Daoy (cell line): ENCODE measurements around the gene NRK. TPM values are rescaled to one million over a fixed set of nuclear protein-coding genes. Genes with fewer than 3 reads are reported as not detected.
A peak's percentile ranks its signal among the peaks of the same experiment; 100 is the strongest.
"Not testable (repeated sequence)": the region's sequence is repeated elsewhere in the genome, so short reads cannot be mapped to it uniquely, and the experiment has no call there.

Experiments used
- DNase-seq: peaks from one replicate; pipeline ENCODE4 v3.0.0-alpha.2; 2015; ENCODE audit warnings: low read depth
- total RNA-seq: library from RNA; depleted of rRNA; stranded (reverse); fragments of >200 nt; shearing (Covaris generic); gene quantifications from 2 replicates; pipeline ENCODE4 v1.2.3, GENCODE V29; 2014; rRNA removed

Gene NRK
- total RNA-seq, 1 experiment from 2014 or later, result 4.3 TPM

DNA sequence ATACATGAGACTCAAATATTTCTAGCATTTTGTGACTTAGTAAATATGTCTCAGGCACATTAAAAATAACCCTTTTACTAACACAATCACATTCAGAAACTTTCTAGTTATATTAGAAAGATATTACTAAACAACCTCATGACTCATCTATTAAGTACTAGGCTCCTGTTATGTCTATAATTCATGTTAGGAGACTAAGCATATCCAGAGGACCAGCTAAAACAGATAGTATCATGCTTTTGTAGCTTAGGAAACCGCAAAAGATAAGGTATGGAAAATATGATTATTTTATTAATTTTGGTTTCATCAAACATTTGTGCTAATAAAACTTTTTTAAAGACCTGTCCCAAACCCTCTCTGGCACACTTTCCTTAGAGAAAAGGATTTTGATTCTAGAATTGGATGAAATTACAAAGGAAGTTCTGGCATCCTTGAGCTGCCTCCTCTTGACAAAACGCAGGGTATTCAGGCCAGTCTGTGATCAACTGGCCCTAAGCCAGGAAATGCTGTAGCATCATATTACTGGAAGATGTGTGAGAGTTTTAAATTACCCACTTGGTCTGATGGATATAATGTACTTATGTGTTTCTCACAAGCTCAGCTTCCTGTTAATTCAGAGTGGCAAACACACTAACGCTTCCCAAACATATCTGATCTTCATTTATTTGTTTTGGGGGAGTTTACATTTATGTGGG lies 60.4 kb downstream of the NRK start:
- DNase-seq, result peak; percentile 39

GRCh38 chrX:105894721-105895120 lies 72.4 kb downstream of the NRK start:
- no peak for DNase-seq

- no peak for DNase-seq
Measured at GRCh38 chrX:105909576-105909975, 87.2 kb downstream of the NRK start.

- no peak for DNase-seq
Measured at GRCh38 chrX:105910563-105911105, 88.3 kb downstream of the NRK start.

DNA sequence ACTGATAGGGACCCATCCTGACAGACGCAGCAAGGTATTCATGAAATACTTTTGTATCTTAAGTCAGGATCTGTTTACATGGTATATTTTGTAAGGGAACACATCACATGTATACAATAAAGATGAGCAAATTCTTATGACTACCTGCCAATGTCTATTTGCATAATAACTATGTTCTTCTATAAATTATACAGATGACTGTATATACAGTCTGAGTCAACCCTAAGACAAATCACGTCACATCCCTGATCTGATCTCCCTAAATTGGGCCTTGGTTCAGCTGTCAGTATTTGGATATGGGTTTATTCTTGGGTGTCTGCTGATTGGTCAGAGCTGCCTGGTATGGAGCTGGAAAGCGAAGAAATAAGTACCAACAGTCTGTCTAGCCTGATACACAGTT lies 122.9 kb downstream of the NRK start:
- no peak for DNase-seq

DNA sequence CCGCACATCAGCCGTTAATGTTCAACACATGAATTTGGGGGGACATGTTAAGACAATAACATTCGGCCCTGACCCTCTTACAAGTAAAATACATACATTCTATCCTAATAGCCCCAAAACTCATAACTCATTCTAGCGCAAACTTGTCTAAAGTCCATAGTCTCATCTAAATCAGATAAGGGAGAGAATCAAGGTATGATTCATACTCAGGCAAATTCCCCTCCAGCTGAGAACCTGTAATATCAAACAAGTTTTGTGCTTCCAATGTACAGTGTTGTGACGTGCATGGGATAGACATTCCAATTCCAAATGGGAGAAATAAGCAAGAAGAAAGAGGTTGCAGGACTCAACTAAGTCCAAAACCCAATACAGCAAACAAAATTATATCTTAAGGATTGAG lies 147.1 kb downstream of the NRK start:
- DNase-seq, result no peak

GRCh38 chrX:105972690-105973386 lies 150.5 kb downstream of the NRK start:
- DNase-seq, result no peak

GRCh38 chrX:105973387-105973739 lies 151.0 kb downstream of the NRK start:
- no peak for DNase-seq

DNA sequence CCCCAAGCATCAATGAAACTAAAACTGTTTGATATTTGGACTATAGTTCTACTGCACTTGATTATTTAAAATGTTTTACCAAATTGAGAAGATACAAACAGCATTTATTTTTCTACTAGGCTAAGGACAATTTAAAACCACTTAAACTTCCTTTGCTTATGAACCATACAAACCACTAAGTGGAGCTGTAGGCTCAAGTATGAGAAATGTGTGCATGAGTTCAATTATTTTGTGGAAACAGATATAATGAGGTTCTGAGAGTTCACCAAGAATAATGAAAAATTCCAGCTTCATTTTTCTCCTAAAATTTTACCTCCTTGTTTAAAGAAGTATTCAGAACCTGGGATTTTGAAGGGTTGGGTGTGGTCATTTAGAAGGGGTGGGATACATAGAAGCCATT lies 153.0 kb downstream of the NRK start:
- no peak for DNase-seq

DNA sequence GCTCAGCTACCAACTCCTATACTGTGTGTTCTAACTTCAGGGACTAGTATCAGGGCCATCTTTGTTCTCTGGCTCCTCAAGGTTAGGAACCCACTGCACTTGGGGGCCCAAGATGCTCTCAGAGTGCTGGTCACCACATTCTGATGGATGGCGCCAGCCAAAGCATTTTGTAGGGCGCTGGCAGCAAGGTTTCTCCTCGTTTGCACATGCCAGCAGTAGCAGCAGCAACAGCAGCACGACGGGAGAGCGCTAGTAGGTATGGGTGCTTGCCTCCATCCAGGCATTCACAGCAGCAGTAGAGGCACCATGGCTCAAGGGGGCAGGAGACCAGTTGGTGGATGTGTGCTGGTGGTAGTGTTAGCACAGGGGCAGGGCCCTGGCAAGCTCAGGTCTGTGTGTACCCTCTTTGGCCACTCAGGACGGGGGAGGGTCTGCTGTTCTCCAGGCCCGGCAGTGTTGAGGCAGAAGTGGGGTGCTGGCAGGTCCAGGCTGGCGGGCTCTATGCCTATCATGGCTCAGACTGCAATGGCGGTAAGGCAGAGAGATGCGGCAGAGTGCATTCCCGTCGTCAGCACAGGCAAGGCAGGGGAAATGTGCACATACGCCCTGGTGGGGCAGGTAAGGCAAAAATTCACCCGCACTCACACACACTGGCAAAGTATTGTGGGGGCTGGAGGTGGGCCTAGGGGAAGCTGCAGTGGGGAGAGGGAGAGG lies 159.6 kb downstream of the NRK start:
- no peak for DNase-seq

GRCh38 chrX:105988487-105988886 lies 166.1 kb downstream of the NRK start:
- DNase-seq, result not testable (repeated sequence)

GRCh38 chrX:105999294-105999693 lies 177.0 kb downstream of the NRK start:
- DNase-seq, result no peak

DNA sequence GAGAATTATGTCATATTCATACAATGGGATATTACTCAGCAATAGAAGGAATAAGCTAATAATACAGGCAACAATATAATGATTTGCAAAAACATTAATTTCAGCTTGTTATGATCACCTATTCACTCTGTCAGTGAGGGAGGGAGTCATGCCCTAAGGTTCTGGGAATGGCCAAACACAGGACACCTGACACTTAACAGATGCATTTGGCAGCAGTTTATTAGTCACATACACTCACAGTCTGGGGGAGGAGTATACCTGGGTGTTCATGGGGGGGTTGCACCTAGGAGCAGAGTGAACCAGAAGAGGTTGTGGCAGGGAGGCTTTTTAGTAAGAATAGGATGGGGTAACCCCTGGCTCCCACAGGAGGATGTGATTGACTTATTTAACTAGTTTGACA lies 177.9 kb downstream of the NRK start:
- DNase-seq, result no peak

DNA sequence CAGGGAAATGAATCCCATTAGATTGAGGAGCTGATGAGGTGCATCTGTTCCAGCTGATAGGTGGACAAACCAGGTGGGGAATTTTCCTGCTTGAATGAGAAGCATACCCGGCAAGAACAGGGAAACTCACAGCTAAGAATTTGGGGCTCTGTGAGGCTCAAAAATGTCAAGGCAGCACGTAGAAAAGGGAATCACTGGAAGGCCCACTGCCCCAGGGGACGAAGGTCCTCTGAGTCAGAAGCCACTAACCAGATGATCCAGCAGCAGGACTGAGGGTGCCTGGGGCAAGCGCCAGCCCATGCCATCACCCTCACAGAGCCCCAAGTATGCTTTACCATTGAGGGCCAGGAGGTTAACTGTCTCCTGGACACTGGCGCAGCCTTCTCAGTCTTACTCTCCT lies 178.3 kb downstream of the NRK start:
- DNase-seq, result not testable (repeated sequence)

GRCh38 chrX:106005684-106006083 lies 183.3 kb downstream of the NRK start:
- no peak for DNase-seq

DNA sequence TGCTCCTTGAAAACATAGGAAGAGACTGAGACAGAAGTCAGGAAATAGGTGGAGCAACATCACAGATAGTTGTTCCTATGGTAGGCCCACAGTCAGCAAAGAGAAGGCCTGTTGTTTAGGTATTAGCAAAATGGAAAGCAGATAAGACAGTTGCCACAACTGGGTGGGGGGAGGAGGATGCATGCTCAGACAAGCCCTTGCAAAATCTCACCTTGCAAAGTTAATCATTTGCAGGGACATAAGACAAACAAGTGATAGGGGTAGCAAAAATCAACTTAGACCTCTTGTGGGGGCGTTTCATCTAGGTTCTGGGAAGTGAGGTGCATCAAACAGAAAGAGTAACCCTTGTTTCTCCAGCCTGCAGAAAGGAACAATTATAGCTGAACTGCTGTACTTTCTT lies 185.5 kb downstream of the NRK start:
- no peak for DNase-seq

Other genes with a start within 250 kb of the NRK start
- 0.06 TPM in 1 of 2 replicates, not detected in the other for gene SERPINA7, start 216.2 kb downstream of the NRK start, total RNA-seq